Eye (tissue), 1 donor: ENCODE data around the gene PLXNA4.

Source experiments
- DNase-seq: peaks from one replicate; pipeline ENCODE4 v3.0.0-alpha.2; 2015

PLXNA4 gene

DNA sequence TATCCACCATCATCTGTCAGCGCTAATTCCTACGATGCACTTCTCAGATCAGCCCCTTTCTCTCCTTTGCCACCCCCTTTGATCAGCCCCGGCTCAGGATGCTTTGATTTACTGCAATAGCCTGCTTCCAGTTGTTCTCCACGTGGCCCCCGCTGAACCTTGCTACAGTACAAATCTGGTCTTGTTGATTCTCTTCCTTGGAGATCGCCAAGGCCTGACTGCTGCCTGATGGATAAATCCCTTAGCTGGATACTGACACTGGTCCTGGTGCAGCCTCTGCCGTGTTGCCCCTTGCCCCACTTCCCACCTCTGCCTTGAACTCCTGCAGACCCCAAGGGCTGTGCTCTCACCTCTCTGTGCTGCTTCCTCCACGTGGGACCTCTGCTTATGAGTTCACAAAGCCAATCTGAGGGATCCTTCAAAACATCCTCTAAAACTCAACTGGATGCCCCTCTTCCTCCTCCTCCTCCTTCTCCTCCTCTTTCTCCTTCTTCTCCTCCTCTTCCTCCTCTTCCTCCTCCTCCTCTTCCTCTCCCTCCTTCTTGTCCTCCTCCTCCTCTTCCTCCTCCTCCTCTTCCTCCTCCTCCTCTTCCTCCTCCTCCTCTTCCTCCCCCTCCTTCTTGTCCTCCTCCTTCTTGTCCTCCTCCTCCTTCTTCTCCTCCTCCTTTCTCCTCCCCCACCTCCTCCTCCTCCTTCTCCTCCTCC is 15.3 kb downstream of the PLXNA4 start:
- no peak for DNase-seq

DNA sequence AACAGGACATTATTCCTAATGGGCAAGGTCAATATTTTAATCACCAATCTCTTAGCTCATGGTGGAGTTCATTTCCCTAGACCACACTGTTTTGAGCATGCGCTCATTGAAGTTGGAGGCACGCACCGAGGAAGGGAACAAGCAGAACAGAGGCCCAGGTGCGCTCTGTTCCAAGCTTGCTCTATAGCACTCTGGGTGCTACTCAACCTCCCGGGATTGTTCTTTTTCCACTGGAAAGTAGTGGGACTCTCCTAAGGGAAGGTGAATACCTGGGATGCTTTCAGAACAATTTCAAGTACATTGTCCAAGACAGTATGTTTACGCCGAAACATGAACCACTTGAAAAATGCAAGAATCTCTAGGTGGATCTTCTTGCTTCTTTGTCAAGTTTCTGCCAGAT is 16.2 kb downstream of the PLXNA4 start:
- no peak for DNase-seq

DNA sequence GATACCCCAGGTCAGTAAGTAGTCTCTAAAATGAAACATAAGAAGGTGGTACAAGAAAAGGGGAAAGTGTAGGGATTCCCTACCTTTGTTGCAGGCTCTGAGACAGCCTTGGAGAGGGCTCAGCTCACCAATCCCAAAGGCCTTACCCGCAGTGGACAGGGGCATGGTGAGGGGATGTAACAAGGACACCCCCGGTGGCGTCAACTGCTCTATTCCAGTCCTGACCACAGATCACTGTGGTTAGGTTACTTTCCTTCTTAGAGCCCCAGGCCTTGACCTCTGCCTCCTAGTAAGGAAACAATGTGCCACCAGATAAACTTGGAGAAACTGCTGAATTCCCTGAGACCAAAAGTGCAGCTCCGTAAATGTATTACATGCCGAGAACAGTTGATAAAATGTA is 17.5 kb downstream of the PLXNA4 start:
- no peak for DNase-seq

DNA sequence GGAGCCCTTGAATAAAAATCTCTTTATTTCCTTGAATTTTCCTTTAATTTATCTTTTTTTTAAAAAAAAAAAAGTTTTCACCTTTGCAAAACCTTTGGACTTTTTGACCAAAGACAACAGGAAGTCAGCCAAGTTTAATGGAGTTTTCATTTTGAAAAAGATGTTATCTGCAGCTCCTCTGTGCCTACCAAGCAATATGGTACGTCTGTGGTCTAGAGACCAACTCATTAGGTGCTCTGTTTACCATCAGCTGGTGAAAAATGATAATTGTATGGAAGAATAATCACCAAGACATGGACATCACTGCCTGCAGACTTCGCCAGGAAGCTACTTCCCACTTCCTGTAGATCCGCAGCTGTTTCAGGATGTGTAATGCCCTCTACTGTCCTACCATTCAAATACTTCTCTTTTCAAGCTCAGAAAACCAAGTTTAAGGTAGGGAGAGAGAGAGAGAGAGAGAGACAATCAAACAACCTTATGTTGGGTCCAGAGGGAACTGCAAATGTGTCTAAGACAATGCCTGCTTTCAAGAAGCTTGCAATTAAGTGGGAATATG is 18.7 kb downstream of the PLXNA4 start:
- DNase-seq, result no peak

DNA sequence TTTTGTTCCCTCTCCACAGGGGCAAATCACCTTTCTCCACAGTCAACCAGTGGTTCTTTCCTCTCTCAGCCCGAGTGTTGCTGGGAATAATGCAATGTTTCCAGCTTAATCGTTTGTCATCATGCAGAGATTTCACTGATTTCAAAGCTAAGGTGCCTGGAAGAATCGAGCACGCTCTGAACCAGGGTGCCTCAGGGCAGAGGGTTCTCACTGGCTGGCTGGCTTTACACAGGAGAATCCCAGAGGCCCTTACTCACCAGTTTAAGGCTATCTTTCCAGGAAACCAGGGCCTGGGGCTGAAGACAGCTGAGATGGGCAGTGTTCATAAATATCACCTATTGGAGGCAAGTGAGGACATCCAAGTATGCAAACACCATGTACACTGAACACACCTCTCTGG is 21.8 kb downstream of the PLXNA4 start:
- DNase-seq, result no peak

DNA sequence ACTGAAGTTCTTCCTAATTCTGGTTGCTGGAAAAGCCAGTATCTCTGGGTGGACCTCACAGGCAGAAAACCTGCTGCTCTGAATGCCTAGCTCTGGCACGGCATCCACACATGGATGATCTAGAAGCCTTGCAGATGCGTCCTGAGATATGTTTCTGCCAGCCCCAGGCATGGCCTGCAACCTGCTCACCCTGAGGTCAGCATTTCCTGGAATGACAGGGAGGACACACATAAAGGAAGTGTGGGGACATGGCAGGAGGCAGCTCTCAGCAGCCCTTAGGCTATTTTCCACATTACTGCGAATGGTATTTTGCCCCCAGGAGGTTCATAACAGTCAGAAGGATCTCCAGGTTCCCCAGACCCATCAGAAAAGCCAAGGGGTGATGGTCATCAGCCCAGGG is 23.2 kb downstream of the PLXNA4 start:
- DNase-seq, result peak; percentile 24

DNA sequence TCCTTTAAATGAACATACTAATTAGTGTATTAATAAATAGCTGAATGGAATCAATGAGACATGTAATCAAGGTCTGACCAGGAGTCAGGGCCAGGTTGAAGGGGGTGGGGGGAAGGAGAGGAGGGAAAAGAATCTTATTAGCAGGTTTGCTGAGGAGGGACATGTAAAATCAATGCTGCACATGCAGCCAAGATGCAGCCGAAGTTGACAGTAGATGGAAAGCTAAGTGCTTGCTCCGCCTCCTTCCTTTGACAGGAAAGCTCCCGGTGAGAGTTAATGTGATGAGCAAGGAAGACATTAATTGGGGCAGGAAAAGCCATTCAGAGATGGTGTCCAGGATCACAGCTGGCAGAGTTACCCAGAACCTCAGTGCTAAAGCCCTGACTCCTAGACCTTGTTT is 24.4 kb downstream of the PLXNA4 start:
- peak; percentile 24 for DNase-seq

DNA sequence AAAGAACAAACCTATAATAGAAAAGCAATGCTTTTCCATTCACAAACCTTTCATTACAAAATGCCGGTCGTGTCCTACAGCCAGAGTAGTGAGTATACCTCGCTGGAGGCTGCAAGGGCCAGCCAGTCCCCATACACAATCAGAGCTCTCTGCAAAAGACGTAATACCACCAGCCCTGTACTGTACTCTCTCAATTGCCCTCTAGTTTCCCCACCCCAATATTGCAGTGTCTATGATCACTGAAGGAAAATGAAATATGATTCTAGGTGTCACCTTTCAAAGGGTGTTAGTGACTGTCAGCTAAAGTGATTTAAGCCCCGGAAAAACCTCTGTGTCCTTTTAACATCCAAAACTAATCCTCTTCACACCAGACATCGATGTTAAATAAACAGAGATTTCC is 24.8 kb downstream of the PLXNA4 start:
- no peak for DNase-seq

DNA sequence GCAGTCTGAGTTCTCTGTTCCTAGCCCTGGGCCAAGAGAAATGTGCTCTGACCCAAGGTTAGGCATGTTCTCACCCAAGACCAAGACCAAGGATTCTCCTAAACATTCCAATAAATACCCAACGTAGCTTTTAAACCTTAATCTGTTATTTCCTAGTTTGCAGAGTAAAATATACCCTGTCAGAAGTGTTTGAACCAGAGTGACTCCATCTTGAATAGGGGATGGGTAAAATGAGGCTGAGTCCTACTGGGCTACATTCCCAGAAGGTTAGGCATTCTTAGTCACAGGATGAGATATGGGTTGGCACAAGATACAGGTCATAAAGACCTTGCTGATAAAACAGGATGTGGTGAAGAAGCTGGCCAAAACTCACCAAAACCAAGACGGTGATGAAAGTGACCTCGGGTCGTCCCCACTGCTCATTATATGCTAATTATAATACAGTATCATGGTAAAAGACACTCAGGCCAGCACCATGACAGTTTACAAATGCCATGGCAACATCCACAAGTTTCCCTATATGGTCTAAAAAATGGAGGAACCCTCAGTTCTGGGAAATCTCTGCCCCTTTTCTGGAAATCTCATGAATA is 27.7 kb downstream of the PLXNA4 start:
- DNase-seq, result no peak

DNA sequence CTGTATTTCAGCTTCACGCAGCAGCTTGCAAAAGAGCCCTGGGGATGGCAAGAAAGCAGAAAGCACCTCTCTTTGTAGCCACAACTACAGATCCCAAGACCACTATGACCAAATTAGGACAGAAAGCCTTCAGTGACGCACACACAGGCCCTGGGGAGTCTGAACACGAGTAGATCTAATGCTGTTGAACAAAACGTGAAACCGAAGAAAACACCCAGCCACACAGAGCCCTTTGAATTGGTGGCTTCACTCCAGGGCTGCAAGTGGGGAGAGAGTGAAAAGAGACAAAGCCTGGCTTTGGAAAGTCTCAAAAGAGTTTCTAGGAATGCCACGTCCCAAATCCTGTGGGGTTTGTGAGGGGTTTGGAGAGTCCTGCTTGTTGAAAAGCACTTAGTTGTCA is 28.4 kb downstream of the PLXNA4 start:
- DNase-seq, result no peak

DNA sequence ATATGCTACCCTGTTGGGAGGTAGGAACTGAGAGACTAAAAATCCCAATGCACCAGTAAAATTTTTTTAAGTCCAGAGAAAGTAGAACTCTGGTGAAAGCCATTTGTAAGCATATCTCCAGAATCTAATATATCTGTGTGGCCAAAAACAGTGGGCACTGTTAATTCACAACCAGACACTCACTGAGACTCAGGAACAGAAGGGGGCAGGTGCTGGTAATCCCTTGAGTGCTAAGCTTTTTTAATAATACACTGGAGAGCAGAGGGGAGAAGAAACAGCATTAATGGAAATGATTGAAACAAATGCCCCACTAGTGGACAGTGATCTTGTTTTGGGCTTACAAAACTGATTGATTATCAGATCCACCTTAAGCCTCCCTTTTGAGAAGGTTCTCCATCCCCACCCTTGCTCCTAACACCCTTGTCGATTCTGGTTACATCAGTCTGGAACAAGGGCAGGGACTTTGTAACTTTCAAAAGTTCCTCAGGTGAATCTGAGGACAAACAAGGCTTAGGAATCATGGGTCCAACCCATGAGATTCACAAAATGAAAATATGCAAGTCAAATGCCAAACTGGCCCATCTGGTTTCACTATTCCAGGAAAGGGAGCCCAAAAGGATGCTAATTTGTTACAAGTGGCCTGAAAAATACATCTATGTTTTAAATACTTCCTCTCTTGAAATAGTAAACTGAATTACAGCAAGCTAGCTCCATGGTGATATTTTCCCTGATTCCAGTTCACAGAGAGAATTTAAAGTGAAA is 29.7 kb downstream of the PLXNA4 start:
- DNase-seq, result no peak

DNA sequence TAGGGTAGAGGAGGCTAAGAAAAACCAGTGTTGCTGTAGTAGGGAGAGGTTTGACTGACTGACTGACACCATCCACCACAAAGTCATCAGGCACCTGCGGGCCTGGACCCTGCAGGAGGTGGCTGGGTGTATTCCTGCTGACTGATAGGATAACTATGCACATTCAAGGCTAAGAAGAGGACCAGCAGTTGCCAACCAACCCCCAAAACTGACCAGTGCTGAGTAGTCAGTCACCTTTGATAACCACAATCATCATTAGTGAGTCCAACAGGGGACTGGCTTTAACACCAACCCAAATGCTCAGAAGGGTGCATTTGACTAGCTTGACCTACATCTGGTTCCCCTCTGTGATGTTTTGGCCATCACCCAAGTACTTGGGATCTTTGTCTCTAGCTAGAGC is 30.5 kb downstream of the PLXNA4 start:
- no peak for DNase-seq

DNA sequence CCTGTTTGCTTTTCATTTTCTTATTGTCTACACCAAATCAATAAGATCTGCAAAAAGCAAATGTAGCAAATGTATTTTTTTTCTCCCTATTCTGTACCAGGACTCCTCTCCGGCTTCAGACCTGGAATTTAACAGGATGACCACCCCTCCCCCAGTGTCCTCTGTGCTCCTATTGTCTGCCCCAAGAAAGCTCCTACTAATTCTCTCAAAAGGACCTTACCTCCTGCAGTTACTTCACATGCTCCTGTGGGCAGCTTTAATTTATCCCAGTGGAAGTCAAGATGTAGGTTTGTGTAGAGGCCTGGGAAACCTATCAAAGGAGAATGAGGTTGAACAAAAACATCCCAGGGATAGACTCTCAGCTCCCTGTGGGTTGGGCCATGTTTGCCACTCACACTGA is 31.3 kb downstream of the PLXNA4 start:
- DNase-seq, result no peak

DNA sequence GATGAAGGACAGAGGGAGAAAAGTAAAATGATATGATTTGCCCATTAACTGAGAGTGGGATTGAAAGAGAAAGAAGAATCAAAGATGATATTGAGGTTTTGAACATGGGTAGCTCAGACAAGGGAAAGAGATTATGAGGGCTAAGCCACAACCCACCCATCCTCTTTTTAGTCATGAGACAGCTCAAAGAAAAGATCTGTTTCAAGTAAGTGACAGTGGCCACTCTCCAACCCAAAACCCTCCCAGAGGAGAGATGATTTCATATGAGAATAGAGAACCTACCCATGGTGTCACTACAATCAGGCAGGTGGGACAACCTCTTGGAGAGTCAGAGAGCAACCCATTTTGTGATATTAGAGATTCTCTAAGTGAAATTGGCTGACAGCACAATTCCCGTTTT is 32.2 kb downstream of the PLXNA4 start:
- DNase-seq, result no peak

DNA sequence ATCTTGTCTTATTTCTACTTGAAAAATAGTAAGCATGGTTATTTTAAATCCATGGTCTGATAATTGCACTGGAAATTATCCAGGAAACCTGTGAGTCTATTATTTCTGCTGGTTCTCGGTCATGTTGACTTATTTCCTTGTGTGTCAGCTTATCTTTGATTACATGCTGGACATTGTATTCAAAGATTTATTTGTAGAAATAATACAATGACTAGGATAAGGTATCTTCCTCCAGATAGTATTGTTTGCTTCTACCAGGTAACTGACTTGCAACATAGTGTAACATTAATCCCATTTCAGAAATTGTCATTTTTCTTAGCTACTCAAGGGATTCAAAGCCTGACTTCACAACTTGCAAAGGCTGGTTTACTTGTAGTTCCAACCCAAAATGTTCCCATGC is 33.4 kb downstream of the PLXNA4 start:
- no peak for DNase-seq

DNA sequence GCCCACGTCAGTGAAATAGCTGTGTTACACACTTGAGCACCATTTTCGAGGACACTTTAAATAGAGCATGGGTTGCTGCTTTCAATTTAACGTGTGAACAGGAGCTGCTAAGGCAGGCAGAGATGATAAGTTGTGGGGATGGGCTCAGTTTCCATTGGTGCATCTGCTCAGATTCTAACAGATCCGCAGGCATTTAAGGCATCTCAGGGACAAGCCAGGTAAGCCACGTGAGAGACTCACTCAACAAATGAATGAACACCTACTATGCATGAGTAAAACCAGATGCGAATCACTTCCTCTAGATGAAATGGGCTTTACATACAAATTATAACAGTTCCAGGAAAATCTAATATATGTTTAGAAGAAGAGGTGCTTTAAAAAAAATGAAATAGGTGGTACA is 34.6 kb downstream of the PLXNA4 start:
- no peak for DNase-seq

DNA sequence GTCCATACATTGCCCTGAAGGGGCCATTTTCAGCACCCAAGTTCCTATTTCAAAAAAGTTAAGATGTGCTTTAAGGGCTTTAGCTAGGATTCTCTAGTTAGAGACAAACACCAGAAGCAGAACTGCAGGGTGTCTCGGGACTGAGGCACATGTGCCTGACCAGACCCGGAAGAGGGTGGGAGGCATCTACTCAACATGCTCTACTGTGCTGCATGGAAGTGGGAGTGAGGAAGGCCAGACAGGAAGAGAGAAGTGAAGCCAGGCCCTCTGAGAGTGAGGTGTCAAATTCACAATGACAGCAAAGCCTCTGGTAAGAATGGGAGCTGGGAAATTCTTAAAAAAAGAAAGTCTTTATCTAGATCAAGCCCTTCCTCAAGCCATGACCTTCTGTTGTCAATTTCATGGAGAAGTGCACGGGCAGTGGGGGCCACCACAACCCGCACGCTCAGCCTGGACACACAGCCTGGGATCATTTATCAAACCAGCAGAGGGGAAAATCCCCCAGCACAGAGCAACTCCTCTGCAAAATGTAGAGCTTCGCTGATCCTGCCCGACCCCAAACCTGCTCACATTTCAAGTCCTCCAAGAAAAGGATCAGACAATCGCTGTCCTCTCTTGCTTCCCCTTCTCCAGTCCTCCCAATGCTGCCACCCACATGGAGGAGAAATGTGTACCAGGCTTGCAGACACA is 38.7 kb downstream of the PLXNA4 start:
- DNase-seq, result no peak

DNA sequence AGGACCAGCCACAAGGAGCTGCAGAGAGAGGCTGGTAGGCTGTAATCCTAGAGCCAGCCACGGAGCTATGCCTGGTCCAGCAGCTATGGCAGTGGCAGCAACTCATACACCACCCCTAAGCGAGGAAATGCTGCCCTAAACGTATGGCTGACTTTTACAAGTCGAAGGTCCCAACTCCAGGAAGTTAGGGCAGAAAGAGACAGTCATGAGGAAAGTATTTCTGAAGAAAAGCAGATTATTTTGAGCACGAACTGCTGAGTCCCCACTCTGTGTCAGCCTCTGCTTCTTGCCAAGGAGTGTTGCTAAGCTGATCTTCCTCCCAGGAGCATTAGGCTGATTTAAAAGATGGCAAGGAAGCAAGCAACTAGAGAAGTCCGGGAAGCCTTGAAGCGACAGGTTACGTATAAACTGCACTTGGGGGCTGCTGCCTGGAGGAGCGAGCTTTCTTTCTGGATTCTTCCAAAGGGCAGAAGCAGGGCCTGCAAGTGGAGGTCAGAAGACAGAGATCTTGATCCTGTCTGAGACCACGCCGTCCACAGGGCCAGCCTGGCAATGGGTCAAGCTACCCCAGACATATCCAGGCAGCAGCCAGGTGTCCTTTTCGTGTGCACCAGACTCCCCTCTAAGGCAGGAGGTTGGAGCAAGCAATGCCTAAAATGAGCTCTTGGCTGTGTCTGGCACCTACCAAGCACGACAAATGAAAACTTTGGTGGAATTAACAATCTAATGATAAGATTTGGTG is 39.4 kb downstream of the PLXNA4 start:
- no peak for DNase-seq

DNA sequence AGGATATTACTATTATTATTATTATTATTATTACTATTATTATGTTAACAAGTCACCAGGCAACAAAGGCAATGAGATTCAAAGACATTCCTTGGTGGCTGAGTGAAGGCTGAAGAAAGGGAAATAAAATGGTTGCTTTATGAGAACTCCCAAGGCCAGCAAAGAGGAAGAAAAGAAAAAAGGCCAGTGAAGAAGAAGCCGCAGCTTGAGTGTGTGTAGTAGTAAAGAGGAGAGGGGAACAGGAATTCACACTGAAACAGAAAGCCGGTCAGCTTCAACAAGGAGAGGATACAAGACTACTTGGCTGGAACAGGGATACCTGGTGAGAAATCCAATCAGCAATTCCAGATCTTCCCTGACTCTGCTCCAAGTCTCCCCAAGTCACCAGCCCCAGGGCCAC is 42.4 kb downstream of the PLXNA4 start:
- DNase-seq, result no peak

DNA sequence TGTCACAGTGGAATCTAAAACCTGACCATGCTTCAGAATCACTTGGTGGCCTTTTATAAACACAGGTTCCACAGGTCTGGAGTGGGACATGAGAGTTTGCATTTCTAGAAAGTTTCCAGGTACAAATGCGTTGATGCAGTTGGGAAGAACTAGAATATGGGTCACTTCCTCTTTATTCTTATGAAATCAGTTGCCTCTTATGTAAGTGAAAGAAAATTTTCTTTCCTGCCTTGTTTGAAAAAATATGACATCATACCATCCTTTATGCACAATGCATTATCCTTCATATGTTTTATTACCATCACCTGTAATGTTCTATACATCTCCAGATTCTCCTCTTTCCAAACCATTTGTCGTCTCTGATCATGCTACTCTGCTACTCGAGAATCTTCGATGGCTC is 44.0 kb downstream of the PLXNA4 start:
- DNase-seq, result no peak

DNA sequence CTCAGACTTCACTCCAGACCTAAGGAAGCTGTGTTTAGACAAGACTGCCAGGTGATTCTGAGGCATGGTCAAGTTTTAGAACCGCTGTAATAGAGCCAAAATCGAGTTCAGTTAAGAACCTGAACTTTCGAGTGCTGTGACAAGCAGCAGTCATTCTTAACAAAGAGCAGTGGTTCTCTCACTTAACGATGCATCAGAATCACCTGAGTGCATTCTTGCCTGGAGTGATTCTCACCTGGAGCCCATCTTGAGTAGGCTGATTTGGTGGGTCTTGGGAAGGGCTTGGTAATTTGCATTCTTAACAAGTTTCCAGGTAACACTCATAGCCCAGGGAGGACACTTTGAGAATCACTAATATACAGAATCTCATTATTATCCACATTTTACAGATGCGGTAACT is 44.7 kb downstream of the PLXNA4 start:
- no peak for DNase-seq

DNA sequence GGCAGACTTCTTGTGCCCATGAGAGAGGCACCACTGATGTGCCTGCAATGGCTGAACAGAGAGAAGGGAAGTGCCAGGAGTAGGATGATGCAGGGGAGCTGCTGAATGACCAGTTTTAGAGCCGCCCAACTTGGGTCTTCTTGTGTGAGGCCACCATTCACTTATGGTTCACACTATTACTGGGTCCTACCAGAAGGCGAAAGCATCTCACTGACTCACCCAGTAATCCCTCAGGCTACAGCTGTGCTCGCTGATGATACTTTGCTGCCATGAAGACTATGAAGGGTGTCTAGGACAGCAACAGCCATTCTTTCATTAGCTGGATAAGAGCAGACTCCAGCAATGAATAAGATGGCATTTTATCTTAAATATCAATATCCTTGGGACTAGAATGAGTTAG is 47.6 kb downstream of the PLXNA4 start:
- no peak for DNase-seq
